IPS-18a (cell line): ENCODE data around the gene NSFL1C.
"Not testable (repeated sequence)": the region's sequence is repeated elsewhere in the genome, so short reads cannot be mapped to it uniquely, and the experiment has no call there.

Experiments
- H3K27ac ChIP-seq: one replicate; pipeline ENCODE4 v1.5.1; 2013; ENCODE audit warnings: low read length
- H3K27me3 ChIP-seq: one replicate; pipeline ENCODE4 v1.6.1; 2013; ENCODE audit warnings: mild to moderate bottlenecking, low read length; ENCODE audit not compliant: control insufficient read depth, insufficient read depth
- H3K36me3 ChIP-seq: one replicate; pipeline ENCODE4 v1.6.1; 2013; ENCODE audit warnings: low read depth, low read length; ENCODE audit not compliant: control insufficient read depth
- H3K4me1 ChIP-seq: one replicate; pipeline ENCODE4 v1.6.1; 2013; ENCODE audit warnings: low read depth, low read length; ENCODE audit not compliant: control insufficient read depth
- H3K4me3 ChIP-seq: one replicate; pipeline ENCODE4 v1.5.1; 2013; ENCODE audit warnings: low read length
- H3K9ac ChIP-seq: one replicate; pipeline ENCODE4 v1.6.1; 2013; ENCODE audit warnings: mild to moderate bottlenecking, low read length, moderate library complexity
- H3K9me3 ChIP-seq: one replicate; pipeline ENCODE4 v1.6.1; 2013; ENCODE audit warnings: low read depth, low read length; ENCODE audit not compliant: control insufficient read depth

NSFL1C gene

GRCh38 chr20:1466211-1467081 is at the start of gene NSFL1C:
Gene NSFL1C, minus strand, starts transcription at chr20:1466849. Its CDS starts 25 bp downstream, at chr20:1466824.
- peak within 1 kb of the TSS; percentile 90 for H3K4me3 ChIP-seq
- H3K4me1 ChIP-seq: peaks cover 4% of the 10 kb centered on the region
- H3K27ac ChIP-seq: no peak within 1 kb of the TSS
- peaks cover 20% of the 10 kb centered on the region for H3K36me3 ChIP-seq
- no peaks in the 10 kb centered on the region for H3K27me3 ChIP-seq
- no peaks in the 10 kb centered on the region for H3K9me3 ChIP-seq
- peak within 1 kb of the TSS; percentile 78 for H3K9ac ChIP-seq

GRCh38 chr20:1513801-1514200 is 47.2 kb upstream of the NSFL1C start:
- no peaks in the 10 kb centered on the region for H3K9me3 ChIP-seq
- no peaks in the 10 kb centered on the region for H3K36me3 ChIP-seq
- H3K4me3 ChIP-seq: no peak overlapping the region
- peaks cover 9% of the 10 kb centered on the region for H3K4me1 ChIP-seq
- H3K27ac ChIP-seq: no peak overlapping the region
- no peak overlapping the region for H3K9ac ChIP-seq
- H3K27me3 ChIP-seq: no peaks in the 10 kb centered on the region

- H3K4me3 ChIP-seq: no peak overlapping the region
- no peaks in the 10 kb centered on the region for H3K27me3 ChIP-seq
- H3K9ac ChIP-seq: no peak overlapping the region
- no peaks in the 10 kb centered on the region for H3K36me3 ChIP-seq
- H3K9me3 ChIP-seq: no peaks in the 10 kb centered on the region
- H3K4me1 ChIP-seq: peaks cover 3% of the 10 kb centered on the region
- no peak overlapping the region for H3K27ac ChIP-seq
Measured at GRCh38 chr20:1509237-1509636, 42.6 kb upstream of the NSFL1C start.

- H3K9ac ChIP-seq: no peak overlapping the region
- peaks cover 3% of the 10 kb centered on the region for H3K4me1 ChIP-seq
- H3K9me3 ChIP-seq: no peaks in the 10 kb centered on the region
- no peak overlapping the region for H3K27ac ChIP-seq
- H3K27me3 ChIP-seq: no peaks in the 10 kb centered on the region
- H3K36me3 ChIP-seq: no peaks in the 10 kb centered on the region
- no peak overlapping the region for H3K4me3 ChIP-seq
Measured at GRCh38 chr20:1508574-1508973, 41.9 kb upstream of the NSFL1C start.

- H3K4me3 ChIP-seq: no peak overlapping the region
- no peak overlapping the region for H3K9ac ChIP-seq
- no peaks in the 10 kb centered on the region for H3K36me3 ChIP-seq
- no peak overlapping the region for H3K27ac ChIP-seq
- no peaks in the 10 kb centered on the region for H3K9me3 ChIP-seq
- no peaks in the 10 kb centered on the region for H3K27me3 ChIP-seq
- H3K4me1 ChIP-seq: peaks cover 3% of the 10 kb centered on the region
Measured at GRCh38 chr20:1507276-1507675, 40.6 kb upstream of the NSFL1C start.

GRCh38 chr20:1505871-1506270 is 39.2 kb upstream of the NSFL1C start:
- Histone ChIP-seq H3K27me3 (no peaks in the 10 kb centered on the region), H3K9ac (no peak overlapping the region), H3K9me3 (no peaks in the 10 kb centered on the region), H3K4me1 (peaks cover 7% of the 10 kb centered on the region), H3K27ac (no peak overlapping the region), H3K36me3 (no peaks in the 10 kb centered on the region), H3K4me3 (no peak overlapping the region)

GRCh38 chr20:1505361-1505760 is 38.7 kb upstream of the NSFL1C start:
- H3K27me3 ChIP-seq: no peaks in the 10 kb centered on the region
- no peak overlapping the region for H3K4me3 ChIP-seq
- H3K4me1 ChIP-seq: peaks cover 12% of the 10 kb centered on the region
- H3K9ac ChIP-seq: no peak overlapping the region
- H3K9me3 ChIP-seq: no peaks in the 10 kb centered on the region
- H3K27ac ChIP-seq: no peak overlapping the region
- H3K36me3 ChIP-seq: no peaks in the 10 kb centered on the region

- Histone ChIP-seq H3K36me3 (no peaks in the 10 kb centered on the region), H3K27me3 (no peaks in the 10 kb centered on the region), H3K4me1 (peaks cover 12% of the 10 kb centered on the region), H3K9me3 (no peaks in the 10 kb centered on the region), H3K4me3 (no peak overlapping the region), H3K9ac (no peak overlapping the region), H3K27ac (no peak overlapping the region)
Measured at GRCh38 chr20:1503564-1504227, 37.0 kb upstream of the NSFL1C start.

GRCh38 chr20:1500496-1500895 is 33.8 kb upstream of the NSFL1C start:
- no peak overlapping the region for H3K4me3 ChIP-seq
- H3K27ac ChIP-seq: no peak overlapping the region
- no peaks in the 10 kb centered on the region for H3K9me3 ChIP-seq
- no peaks in the 10 kb centered on the region for H3K27me3 ChIP-seq
- peaks cover 9% of the 10 kb centered on the region for H3K4me1 ChIP-seq
- H3K9ac ChIP-seq: no peak overlapping the region
- H3K36me3 ChIP-seq: no peaks in the 10 kb centered on the region

GRCh38 chr20:1499528-1500420 is 33.1 kb upstream of the NSFL1C start:
- Histone ChIP-seq H3K9ac (no peak overlapping the region), H3K4me1 (peaks cover 9% of the 10 kb centered on the region), H3K4me3 (no peak overlapping the region), H3K27ac (no peak overlapping the region), H3K9me3 (no peaks in the 10 kb centered on the region), H3K27me3 (no peaks in the 10 kb centered on the region), H3K36me3 (no peaks in the 10 kb centered on the region)

- not testable (repeated sequence) for H3K27me3 ChIP-seq, H3K27ac ChIP-seq, H3K9me3 ChIP-seq, H3K4me3 ChIP-seq, H3K4me1 ChIP-seq, H3K36me3 ChIP-seq, H3K9ac ChIP-seq
Measured at GRCh38 chr20:1497371-1497770, 30.7 kb upstream of the NSFL1C start.
